ENCODE measurements around the gene SOAT2. TPM values are rescaled to one million over a fixed set of nuclear protein-coding genes. Genes with fewer than 3 reads are reported as not detected.
A peak's percentile ranks its signal among the peaks of the same experiment; 100 is the strongest.

SOAT2 gene
- total RNA-seq, 1 donor from 2014 or later: not detected

- Mint-ChIP-seq H3K36me3 (ENCODE audit: low read depth) (no peaks in the 10 kb centered on the region), H3K4me1 (peaks cover 21% of the 10 kb centered on the region), H3K27ac (no peak overlapping the region), H3K27me3 (peaks cover 15% of the 10 kb centered on the region), H3K4me3 (peak overlapping the region; percentile 13), H3K9me3 (no peaks in the 10 kb centered on the region)
- ATAC-seq (ENCODE audit: low read depth) (no peak), DNase-seq (no peak)
- POLR2A ChIA-PET: no interaction called here
- intact Hi-C loops (cut with micrococcal nuclease): loop anchor here (5.0 kb wide), 1 partner anchor 44 kb away; the partner anchor contains the start of gene TNS2
- CTCF ChIA-PET: no interaction called here
- TF ChIP-seq CTCF (IDR thresholded peaks at IDR 0.05): no peak
Observed at GRCh38 chr12:53096089-53096741, 7.1 kb upstream of the SOAT2 start.

DNA sequence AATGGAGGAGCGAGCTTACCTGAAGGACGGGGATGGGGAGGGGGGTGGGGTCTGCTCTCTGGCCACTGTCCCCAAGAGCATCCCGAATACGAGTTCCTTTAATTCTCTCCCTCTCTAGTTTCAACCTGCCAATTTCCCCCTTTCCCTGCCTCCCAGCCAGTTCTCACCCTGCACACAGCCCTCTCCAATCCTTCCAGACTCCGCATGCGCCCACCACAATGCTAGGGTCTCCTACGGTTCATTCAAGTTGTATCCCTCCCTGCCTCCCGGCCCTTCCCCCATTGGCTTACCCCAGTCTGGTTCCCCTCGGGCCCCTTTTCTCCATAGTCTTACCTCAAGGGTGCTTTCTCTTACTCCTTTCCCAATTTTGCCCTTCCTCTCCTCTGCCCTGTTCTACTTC lies 6.5 kb upstream of the SOAT2 start:
- ATAC-seq (ENCODE audit: low read depth): no peak
- POLR2A ChIA-PET: no interaction called here
- DNase-seq: no peak
- H3K36me3 Mint-ChIP-seq (ENCODE audit: low read depth): no peaks in the 10 kb centered on the region
- CTCF ChIA-PET: interaction anchor here (5.3 kb wide), 1 partner anchor 30 kb away, joined by 133 read pairs; no protein-coding TSS in a partner anchor
- TF ChIP-seq CTCF (IDR thresholded peaks at IDR 0.05): no peak
- peaks cover 21% of the 10 kb centered on the region for H3K4me1 Mint-ChIP-seq
- H3K4me3 Mint-ChIP-seq: peak overlapping the region; percentile 80
- H3K27me3 Mint-ChIP-seq: peaks cover 15% of the 10 kb centered on the region
- H3K27ac Mint-ChIP-seq: no peak overlapping the region
- intact Hi-C loops (cut with micrococcal nuclease): loop anchor here (5.0 kb wide), 1 partner anchor 44 kb away; the partner anchor contains the start of gene TNS2
- no peaks in the 10 kb centered on the region for H3K9me3 Mint-ChIP-seq

- ATAC-seq (ENCODE audit: low read depth): no peak
- Mint-ChIP-seq H3K4me1 (peaks cover 21% of the 10 kb centered on the region), H3K27me3 (peaks cover 15% of the 10 kb centered on the region), H3K27ac (no peak overlapping the region), H3K36me3 (ENCODE audit: low read depth) (no peaks in the 10 kb centered on the region), H3K9me3 (no peaks in the 10 kb centered on the region), H3K4me3 (peak overlapping the region; percentile 80)
- DNase-seq: no peak
- CTCF ChIA-PET: interaction anchor here (1.2 to 5.3 kb wide), 2 partner anchors 13 to 31 kb away, joined by 3 to 133 read pairs; no protein-coding TSS in a partner anchor
- intact Hi-C loops (cut with micrococcal nuclease): loop anchor here (5.0 kb wide), 1 partner anchor 45 kb away; the partner anchor contains the start of gene TNS2
- no peak for TF ChIP-seq CTCF (IDR thresholded peaks at IDR 0.05)
- POLR2A ChIA-PET: interaction anchor here (1.6 kb wide), 1 partner anchor 18 kb away, joined by 12 read pairs; the partner anchor contains the start of gene SPRYD3
Observed at GRCh38 chr12:53097207-53097563, 6.1 kb upstream of the SOAT2 start.

DNA sequence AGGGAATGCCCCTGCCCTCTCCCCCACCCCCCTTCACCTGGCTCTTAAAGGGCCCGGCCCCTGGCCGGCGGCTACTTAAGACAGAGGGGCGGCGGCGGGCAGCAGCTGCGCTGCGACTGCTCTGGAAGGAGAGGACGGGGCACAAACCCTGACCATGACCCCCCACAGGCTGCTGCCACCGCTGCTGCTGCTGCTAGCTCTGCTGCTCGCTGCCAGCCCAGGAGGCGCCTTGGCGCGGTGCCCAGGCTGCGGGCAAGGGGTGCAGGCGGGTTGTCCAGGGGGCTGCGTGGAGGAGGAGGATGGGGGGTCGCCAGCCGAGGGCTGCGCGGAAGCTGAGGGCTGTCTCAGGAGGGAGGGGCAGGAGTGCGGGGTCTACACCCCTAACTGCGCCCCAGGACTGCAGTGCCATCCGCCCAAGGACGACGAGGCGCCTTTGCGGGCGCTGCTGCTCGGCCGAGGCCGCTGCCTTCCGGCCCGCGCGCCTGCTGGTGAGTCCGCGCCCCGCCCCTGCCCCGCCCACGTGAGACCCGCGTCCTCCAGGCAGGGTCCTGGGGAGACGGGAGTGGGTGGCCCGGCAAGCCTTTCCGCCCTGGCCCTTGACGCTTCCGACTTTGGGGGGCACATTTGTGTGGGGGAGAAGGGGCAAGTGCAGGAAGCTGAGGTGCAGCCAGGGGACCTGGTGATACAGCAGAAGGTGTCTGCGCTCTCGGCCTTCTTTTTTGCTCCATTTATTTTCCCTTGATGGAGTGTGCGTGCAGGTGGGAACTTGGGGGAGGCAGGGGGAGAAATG lies 5.5 kb upstream of the SOAT2 start, which contains the start of gene IGFBP6:
TSS of gene IGFBP6 (plus strand) at position 104 of the 790 bp plus-strand sequence. CDS start at position 155, 51 bp downstream.
- Mint-ChIP-seq H3K36me3 (ENCODE audit: low read depth) (no peaks in the 10 kb centered on the region), H3K9me3 (no peaks in the 10 kb centered on the region), H3K27me3 (peaks cover 15% of the 10 kb centered on the region), H3K27ac (no peak within 1 kb of the TSS), H3K4me3 (peak within 1 kb of the TSS; percentile 80), H3K4me1 (peaks cover 22% of the 10 kb centered on the region)
- ATAC-seq (ENCODE audit: low read depth): peak; percentile 85
- ChIA-PET POLR2A (interaction anchor here (1.1 to 1.6 kb wide), 2 partner anchors 19 to 32 kb away, joined by 3 to 12 read pairs; partner anchors contain the start of gene SPRYD3), CTCF (interaction anchor here (0.7 to 5.3 kb wide), 9 partner anchors 8 to 100 kb away, joined by 3 to 133 read pairs (median 4); partner anchors contain the start of gene SPRYD3)
- DNase-seq: peak; percentile 59
- TF ChIP-seq CTCF (IDR thresholded peaks at IDR 0.05): no peak
- intact Hi-C loops (cut with micrococcal nuclease): loop anchor here (2.0 to 5.0 kb wide), 3 partner anchors 45 to 213 kb away; partner anchors contain the start of gene TNS2

Measured in activated B cell treated with CpG ODN at 0.5 μM for 24 hours (primary cell).